ENCODE data around the gene TRIM28. TPM values are rescaled to one million over a fixed set of nuclear protein-coding genes. Genes with fewer than 3 reads are reported as not detected.

The TRIM28 gene
- total RNA-seq, 2 donors from 2014 or later = 99.6 to 207 TPM

DNA sequence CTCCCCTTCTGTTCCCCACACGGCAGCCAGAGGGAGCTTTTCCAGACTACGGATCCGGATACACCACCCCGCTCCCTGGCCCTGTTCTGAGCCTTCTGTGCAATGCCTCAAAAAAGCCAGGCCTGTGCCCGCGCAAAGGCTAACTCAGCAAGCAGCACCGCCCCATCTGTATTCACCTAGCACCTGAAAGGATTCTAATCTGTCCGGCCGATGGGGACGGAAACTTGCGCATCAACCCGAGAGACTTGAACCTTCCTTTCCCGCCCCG, 24.8 kb upstream of the TRIM28 start:
- peaks cover 0 to 42% of the 10 kb centered on the region in 2 donors for H3K4me1 ChIP-seq
- no peaks in the 10 kb centered on the region for H3K27me3 ChIP-seq
- H3K27ac ChIP-seq = peak overlapping the region; percentile 92 to 94
- DNase-seq (ENCODE audit: low spot score) = peak; percentile 66
- no peaks in the 10 kb centered on the region for H3K9me3 ChIP-seq
- TF ChIP-seq, protein P1, sequence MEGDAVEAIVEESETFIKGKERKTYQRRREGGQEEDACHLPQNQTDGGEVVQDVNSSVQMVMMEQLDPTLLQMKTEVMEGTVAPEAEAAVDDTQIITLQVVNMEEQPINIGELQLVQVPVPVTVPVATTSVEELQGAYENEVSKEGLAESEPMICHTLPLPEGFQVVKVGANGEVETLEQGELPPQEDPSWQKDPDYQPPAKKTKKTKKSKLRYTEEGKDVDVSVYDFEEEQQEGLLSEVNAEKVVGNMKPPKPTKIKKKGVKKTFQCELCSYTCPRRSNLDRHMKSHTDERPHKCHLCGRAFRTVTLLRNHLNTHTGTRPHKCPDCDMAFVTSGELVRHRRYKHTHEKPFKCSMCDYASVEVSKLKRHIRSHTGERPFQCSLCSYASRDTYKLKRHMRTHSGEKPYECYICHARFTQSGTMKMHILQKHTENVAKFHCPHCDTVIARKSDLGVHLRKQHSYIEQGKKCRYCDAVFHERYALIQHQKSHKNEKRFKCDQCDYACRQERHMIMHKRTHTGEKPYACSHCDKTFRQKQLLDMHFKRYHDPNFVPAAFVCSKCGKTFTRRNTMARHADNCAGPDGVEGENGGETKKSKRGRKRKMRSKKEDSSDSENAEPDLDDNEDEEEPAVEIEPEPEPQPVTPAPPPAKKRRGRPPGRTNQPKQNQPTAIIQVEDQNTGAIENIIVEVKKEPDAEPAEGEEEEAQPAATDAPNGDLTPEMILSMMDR (IDR thresholded peaks at IDR 0.05) = no peak
- peak overlapping the region; percentile 73 to 78 for H3K4me3 ChIP-seq
- H3K36me3 ChIP-seq = peaks cover 19% of the 10 kb centered on the region

DNA sequence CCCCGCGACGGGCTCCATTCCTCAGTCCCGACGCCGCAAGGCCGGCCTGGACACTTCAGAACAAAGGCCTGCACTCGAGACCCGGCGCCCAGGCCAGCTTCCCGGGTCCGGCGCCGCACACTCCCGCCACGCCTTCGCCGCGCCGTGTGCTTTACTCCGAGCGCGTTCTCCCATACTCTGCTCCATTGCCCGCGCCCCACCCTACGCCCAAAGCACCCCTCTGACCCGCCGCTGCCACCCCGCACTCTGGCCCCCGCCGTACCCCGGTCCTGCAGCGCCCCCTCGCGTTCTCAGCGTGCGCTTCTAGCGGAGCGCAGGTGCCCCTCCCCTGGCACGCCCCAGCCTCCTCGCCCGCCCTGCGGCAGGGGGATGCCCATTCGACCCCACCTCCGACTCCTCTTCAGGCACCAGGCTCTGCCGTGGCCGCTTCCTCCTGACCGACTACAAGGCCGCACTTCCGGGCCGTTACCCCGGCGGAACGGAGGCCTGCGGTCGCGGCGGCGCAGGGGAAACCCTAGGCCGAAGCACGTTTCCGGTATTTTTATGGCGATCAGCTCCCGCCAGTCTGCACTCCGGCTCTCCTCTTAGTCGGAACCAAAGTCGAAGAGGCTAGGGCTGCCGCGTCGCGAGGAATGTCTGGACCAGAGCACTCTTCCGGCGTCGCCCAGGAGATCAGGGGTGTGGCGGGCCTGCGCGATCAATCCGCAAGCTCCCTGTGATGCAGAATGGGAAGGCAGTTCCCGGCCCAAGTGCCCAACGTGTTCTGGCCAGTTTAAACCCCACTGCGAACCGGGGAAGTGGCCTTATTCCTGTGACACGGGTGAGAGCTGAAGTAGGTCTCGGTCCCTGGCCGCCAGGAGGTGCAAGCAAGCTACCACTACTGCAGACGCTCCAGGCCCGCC, 24.3 kb upstream of the TRIM28 start, which contains the start of gene ZBTB45:
Gene ZBTB45, minus strand, starts transcription at position 456 of the 902 bp plus-strand sequence. CDS start 2,137 bp downstream, outside the sequence.
- TF ChIP-seq, protein P1 (IDR thresholded peaks at IDR 0.05) = peak; percentile 49 to 58
- Histone ChIP-seq H3K27me3 (no peaks in the 10 kb centered on the region), H3K27ac (peak within 1 kb of the TSS; percentile 92 to 94), H3K4me3 (peak within 1 kb of the TSS; percentile 73 to 78), H3K9me3 (no peaks in the 10 kb centered on the region), H3K4me1 (peaks cover 0 to 36% of the 10 kb centered on the region in 2 donors), H3K36me3 (peaks cover 19% of the 10 kb centered on the region)
- DNase-seq (ENCODE audit: low spot score) = peak; percentile 94

DNA sequence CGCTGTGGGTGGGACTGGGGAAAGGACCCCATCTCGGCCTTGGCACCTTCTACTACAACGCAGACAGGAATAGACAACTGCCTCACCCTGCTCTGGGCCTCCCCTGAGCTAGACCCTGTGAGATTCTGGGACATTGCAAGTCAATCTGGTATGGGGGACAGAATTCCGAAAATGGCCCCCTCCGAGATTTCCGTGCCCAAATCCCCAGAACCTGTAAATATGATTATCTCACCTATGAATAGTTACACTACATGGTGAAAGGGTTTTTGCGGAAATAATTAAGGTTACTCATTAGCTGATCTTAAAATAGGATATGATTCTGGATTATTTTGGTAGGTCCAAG, 23.6 kb upstream of the TRIM28 start:
- no peaks in the 10 kb centered on the region for H3K9me3 ChIP-seq
- H3K27ac ChIP-seq = peak overlapping the region; percentile 92 to 94
- DNase-seq (ENCODE audit: low spot score) = no peak
- no peaks in the 10 kb centered on the region for H3K27me3 ChIP-seq
- TF ChIP-seq, protein P1 (IDR thresholded peaks at IDR 0.05) = no peak
- H3K36me3 ChIP-seq = peaks cover 19% of the 10 kb centered on the region
- H3K4me1 ChIP-seq = peaks cover 0 to 30% of the 10 kb centered on the region in 2 donors
- H3K4me3 ChIP-seq = peak overlapping the region; percentile 73 to 78

DNA sequence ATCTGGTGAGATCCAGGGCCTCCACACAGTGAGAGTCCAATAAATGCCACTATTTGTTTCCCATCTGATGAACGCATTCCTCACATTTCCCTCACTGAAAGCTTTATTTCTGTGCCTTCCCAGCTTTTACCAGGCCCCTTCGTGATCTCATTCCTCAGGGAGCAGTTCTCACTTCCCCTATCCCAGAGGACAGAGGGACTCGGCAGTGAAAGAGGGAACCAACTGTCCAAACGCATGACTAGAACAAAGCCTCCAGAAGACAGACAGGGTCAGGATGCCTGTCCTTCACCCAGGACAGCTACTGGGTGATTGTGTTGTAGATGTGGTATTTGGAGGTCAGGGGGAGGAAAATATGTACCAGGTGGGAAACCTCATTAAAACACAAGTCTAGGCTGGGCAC, 22.2 kb upstream of the TRIM28 start:
- TF ChIP-seq, protein P1 (IDR thresholded peaks at IDR 0.05) = no peak
- DNase-seq (ENCODE audit: low spot score) = no peak
- Histone ChIP-seq H3K27ac (no peak overlapping the region), H3K4me1 (peaks cover 0 to 23% of the 10 kb centered on the region in 2 donors), H3K9me3 (no peaks in the 10 kb centered on the region), H3K27me3 (no peaks in the 10 kb centered on the region), H3K4me3 (no peak overlapping the region), H3K36me3 (peaks cover 7% of the 10 kb centered on the region)

DNA sequence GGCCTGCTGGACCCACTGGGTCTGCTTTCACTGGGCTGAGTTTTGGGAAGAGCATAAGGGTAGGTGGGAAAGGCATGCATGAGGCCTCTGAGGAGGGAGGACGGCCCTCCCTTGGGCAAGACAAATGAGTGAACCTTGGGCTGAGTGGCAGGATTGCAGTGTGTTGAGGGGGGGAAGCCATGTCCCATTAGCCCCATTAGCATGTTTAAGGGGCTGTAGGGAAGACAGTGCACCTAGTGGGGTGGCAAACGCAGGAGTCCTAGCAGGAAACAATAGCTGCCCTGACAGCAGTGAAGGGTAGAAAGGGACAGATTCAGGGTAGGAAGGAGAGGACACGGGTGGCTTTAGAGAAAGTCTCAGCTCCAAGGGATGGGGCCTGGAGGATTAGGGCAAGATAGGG, 21.2 kb upstream of the TRIM28 start:
- no peaks in the 10 kb centered on the region for H3K27me3 ChIP-seq
- no peaks in the 10 kb centered on the region for H3K36me3 ChIP-seq
- DNase-seq (ENCODE audit: low spot score) = no peak
- TF ChIP-seq, protein P1 (IDR thresholded peaks at IDR 0.05) = no peak
- H3K4me1 ChIP-seq = peaks cover 0 to 21% of the 10 kb centered on the region in 2 donors
- no peak overlapping the region for H3K4me3 ChIP-seq
- no peak overlapping the region for H3K27ac ChIP-seq
- H3K9me3 ChIP-seq = no peaks in the 10 kb centered on the region

Data from right atrium auricular region (tissue), 2 donors.